Large intestine (tissue), 3 donors: ENCODE measurements around the gene PUS7L. TPM values are rescaled to one million over a fixed set of nuclear protein-coding genes. Genes with fewer than 3 reads are reported as not detected.
"Not testable (repeated sequence)": the region's sequence is repeated elsewhere in the genome, so short reads cannot be mapped to it uniquely, and the experiment has no call there.

Source experiments
- DNase-seq, 2 donors: peaks; one replicate each; pipeline versions ENCODE4 v3.0.0 to v3.0.0-alpha.2; 2013
- H3K27ac ChIP-seq: one replicate; pipeline ENCODE4 v1.5.1; 2013; ENCODE audit warnings: low read length
- H3K27me3 ChIP-seq: 2 replicates; pipeline ENCODE4 v1.6.1; 2013; ENCODE audit warnings: low read length; ENCODE audit not compliant: control insufficient read depth, insufficient read depth
- H3K36me3 ChIP-seq: 2 replicates; pipeline ENCODE4 v1.6.1; 2013; ENCODE audit warnings: low read length; ENCODE audit not compliant: control insufficient read depth, insufficient read depth
- H3K4me1 ChIP-seq: one replicate; pipeline ENCODE4 v1.6.1; 2013; ENCODE audit warnings: low read length; ENCODE audit not compliant: control insufficient read depth, insufficient read depth
- H3K4me3 ChIP-seq: one replicate; pipeline ENCODE4 v1.5.1; 2013; ENCODE audit warnings: low read length
- H3K9me3 ChIP-seq: one replicate; pipeline ENCODE4 v1.6.1; 2013; ENCODE audit warnings: mild to moderate bottlenecking, low read depth, low read length, moderate library complexity; ENCODE audit not compliant: control insufficient read depth
- WGBS: methylation state at CpG from one replicate; pipeline ENCODE4 v1.1.5; 2013; ENCODE audit warnings: low lambda C conversion rate; ENCODE audit not compliant: insufficient coverage; 5-methylcytosine and 5-hydroxymethylcytosine counted together
- polyA plus RNA-seq: library from polyadenylated mRNA; unstranded; fragments of 120-200 nt; gene quantifications from one replicate; pipeline ENCODE4 v1.2.1, GENCODE V29; 2013

The PUS7L gene
- polyA plus RNA-seq, 1 donor = 8.7 TPM

- no peak overlapping the region for H3K27ac ChIP-seq
- no peaks in the 10 kb centered on the region for H3K4me1 ChIP-seq
- H3K36me3 ChIP-seq = peaks cover 29% of the 10 kb centered on the region
- H3K4me3 ChIP-seq = no peak overlapping the region
- H3K9me3 ChIP-seq = no peaks in the 10 kb centered on the region
- H3K27me3 ChIP-seq = no peaks in the 10 kb centered on the region
- DNase-seq = no peak
Observed at GRCh38 chr12:43786899-43787693, 28.5 kb upstream of the PUS7L start.

- H3K4me1 ChIP-seq = no peaks in the 10 kb centered on the region
- H3K27ac ChIP-seq = no peak overlapping the region
- DNase-seq = no peak
- peaks cover 40% of the 10 kb centered on the region for H3K36me3 ChIP-seq
- WGBS = 100% methylated on average over 1 of the region's 3 CpGs
- H3K27me3 ChIP-seq = no peaks in the 10 kb centered on the region
- no peak overlapping the region for H3K4me3 ChIP-seq
- H3K9me3 ChIP-seq = no peaks in the 10 kb centered on the region
Observed at GRCh38 chr12:43776498-43776897, 17.9 kb upstream of the PUS7L start.

GRCh38 chr12:43766291-43766690 is 7.7 kb upstream of the PUS7L start:
- no peak overlapping the region for H3K4me3 ChIP-seq
- no peaks in the 10 kb centered on the region for H3K27me3 ChIP-seq
- no peak for DNase-seq
- no peak overlapping the region for H3K27ac ChIP-seq
- no peaks in the 10 kb centered on the region for H3K4me1 ChIP-seq
- no peaks in the 10 kb centered on the region for H3K9me3 ChIP-seq
- peaks cover 9% of the 10 kb centered on the region for H3K36me3 ChIP-seq

GRCh38 chr12:43764528-43764927 is 5.9 kb upstream of the PUS7L start:
- no peaks in the 10 kb centered on the region for H3K27me3 ChIP-seq

DNA sequence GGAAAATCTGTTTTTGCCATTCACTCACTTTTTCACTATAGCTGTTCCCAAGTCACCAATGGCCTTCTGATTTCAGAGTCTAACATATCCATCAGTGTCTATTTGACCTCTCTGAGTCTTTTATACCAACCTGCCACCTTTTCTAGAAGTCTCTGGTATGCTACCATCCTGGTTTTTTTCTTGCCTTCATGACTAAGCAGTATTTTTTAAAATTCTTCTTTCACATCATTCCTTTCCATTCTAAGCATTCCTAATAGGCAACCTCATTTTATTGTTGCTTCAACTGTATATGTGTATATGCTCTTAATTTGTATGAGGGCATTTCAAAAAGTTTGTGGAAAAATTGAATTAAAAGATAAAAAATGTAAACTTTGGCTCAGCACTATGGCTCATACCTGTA is 5.2 kb upstream of the PUS7L start:
- no peak overlapping the region for H3K4me3 ChIP-seq
- H3K9me3 ChIP-seq = no peaks in the 10 kb centered on the region
- no peaks in the 10 kb centered on the region for H3K27me3 ChIP-seq
- DNase-seq = no peak
- H3K27ac ChIP-seq = no peak overlapping the region
- peaks cover 11% of the 10 kb centered on the region for H3K4me1 ChIP-seq
- no peaks in the 10 kb centered on the region for H3K36me3 ChIP-seq

More at GRCh38 chr12:43764528-43764927, 5.9 kb upstream of the PUS7L start:
- no peak overlapping the region for H3K27ac ChIP-seq
- H3K4me1 ChIP-seq = peaks cover 11% of the 10 kb centered on the region
- no peaks in the 10 kb centered on the region for H3K36me3 ChIP-seq
- no peak for DNase-seq
- no peaks in the 10 kb centered on the region for H3K9me3 ChIP-seq
- H3K4me3 ChIP-seq = no peak overlapping the region

DNA sequence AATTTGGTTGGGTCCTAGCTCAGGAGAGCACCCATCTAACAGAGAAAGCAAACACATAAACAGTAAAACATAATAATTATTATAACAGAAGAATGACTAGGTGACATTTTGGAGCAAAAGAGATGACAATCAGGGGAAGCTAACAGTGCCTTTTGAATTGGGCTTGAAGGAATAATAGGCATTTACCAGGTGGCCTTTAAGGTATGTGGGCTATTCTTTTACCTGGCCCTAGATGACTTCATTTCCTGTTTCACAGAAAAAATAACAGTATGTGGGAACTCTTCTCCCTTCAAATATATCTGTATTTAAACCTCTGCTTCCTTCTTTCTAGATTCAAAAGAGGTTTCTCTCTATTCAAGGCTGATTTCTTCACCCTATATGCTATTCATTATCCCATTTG is 4.0 kb upstream of the PUS7L start:
- no peaks in the 10 kb centered on the region for H3K9me3 ChIP-seq
- no peaks in the 10 kb centered on the region for H3K27me3 ChIP-seq
- peaks cover 16% of the 10 kb centered on the region for H3K4me1 ChIP-seq
- no peak overlapping the region for H3K27ac ChIP-seq
- H3K4me3 ChIP-seq = no peak overlapping the region
- H3K36me3 ChIP-seq = no peaks in the 10 kb centered on the region
- no peak for DNase-seq

DNA sequence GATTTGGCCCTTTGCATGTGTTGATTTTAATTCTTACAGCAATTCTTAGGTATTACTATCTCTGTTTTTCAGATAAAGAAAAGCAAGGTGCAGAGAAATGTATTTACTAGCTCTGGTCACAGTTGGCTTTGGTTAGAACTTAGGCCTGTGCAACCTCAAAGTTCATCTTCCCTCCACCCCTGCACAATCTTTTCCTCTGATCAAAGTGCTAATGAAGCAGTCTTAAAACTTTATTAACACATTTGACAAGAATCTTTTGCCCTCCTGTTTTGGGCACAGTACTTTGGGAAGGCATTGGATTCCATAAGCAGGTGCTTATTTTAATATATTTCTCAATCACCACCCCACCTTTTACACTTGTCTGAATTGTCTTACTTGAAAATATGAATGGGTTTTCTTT is 2.9 kb upstream of the PUS7L start:
- Histone ChIP-seq H3K9me3 (no peaks in the 10 kb centered on the region), H3K4me1 (peaks cover 16% of the 10 kb centered on the region), H3K36me3 (no peaks in the 10 kb centered on the region), H3K27me3 (no peaks in the 10 kb centered on the region), H3K4me3 (no peak overlapping the region), H3K27ac (no peak overlapping the region)
- peak; percentile 10 to 12 for DNase-seq

- H3K36me3 ChIP-seq = no peaks in the 10 kb centered on the region
- H3K27me3 ChIP-seq = no peaks in the 10 kb centered on the region
- H3K4me1 ChIP-seq = peaks cover 16% of the 10 kb centered on the region
- no peak overlapping the region for H3K4me3 ChIP-seq
- H3K27ac ChIP-seq = no peak overlapping the region
- WGBS = 88% methylated on average over 2 of the region's 2 CpGs
- DNase-seq = no peak
- H3K9me3 ChIP-seq = no peaks in the 10 kb centered on the region
Observed at GRCh38 chr12:43760396-43760795, 1.8 kb upstream of the PUS7L start.

DNA sequence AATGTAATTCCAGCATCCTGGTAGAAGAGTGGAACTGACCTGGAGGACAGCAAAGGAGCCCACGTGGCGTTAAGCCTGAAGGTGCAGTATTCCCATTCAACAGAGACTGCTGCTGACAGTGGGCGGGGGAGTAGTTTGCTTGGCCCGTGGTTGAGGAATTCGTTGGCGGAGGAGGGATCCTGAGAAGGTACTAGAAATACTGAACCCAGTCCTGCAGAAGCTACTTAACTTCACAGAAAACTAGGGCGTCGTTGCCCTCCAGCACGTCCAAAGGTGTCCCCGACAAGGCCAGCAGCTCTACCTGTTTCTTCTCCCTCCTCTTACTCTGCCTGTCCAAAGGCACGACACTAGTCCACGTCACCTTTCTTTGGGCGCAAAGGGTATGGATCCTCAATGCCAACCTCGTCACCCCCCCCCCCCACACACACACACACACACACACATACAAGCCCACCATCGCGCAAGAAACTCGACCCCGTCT is 303 bp downstream of the PUS7L start:
- WGBS = no CpG with 5 or more reads among the region's 18 CpGs
- DNase-seq = peak in 1 of 2 donors; percentile 33
- H3K9me3 ChIP-seq = no peaks in the 10 kb centered on the region
- peaks cover 2% of the 10 kb centered on the region for H3K36me3 ChIP-seq
- peaks cover 16% of the 10 kb centered on the region for H3K4me1 ChIP-seq
- H3K27ac ChIP-seq = peak overlapping the region; percentile 77
- peak overlapping the region; percentile 74 for H3K4me3 ChIP-seq
- no peaks in the 10 kb centered on the region for H3K27me3 ChIP-seq

DNA sequence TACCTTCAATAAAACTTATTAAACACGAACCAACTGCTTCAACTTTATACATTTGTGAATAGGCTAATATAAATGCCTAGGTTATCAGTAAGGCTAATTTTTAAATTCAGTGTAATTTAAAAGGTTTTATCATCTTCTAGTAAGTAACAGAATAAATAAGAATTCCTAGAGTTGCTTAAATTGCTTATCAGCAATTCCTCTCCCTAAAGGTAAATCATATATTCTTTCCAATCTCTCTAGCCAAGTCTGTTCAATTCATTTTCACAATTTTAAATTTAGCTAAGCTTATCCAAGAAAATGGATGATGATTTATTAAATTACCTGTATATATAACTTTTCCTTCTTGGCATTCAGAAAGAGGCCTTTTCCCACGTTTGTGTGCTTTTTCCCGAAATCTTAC is 4.6 kb downstream of the PUS7L start:
- Histone ChIP-seq H3K9me3 (no peaks in the 10 kb centered on the region), H3K27ac (no peak overlapping the region), H3K4me1 (peaks cover 5% of the 10 kb centered on the region), H3K27me3 (no peaks in the 10 kb centered on the region), H3K4me3 (no peak overlapping the region), H3K36me3 (peaks cover 2% of the 10 kb centered on the region)
- DNase-seq = no peak
- 100% methylated on average over 1 of the region's 3 CpGs for WGBS

DNA sequence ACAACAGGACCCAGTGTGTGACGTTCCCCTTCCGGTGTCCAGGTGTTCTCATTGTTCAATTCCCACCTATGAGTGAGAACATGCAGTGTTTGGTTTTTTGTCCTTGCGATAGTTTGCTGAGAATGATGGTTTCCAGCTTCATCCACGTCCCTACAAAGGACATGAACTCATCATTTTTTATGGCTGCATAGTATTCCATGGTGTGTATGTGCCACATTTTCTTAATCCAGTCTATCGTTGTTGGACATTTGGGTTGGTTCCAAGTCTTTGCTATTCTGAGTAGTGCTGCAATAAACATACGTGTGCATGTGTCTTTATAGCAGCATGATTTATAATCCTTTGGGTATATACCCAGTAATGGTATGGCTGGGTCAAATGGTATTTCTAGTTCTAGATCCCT is 7.2 kb downstream of the PUS7L start:
- DNase-seq = not testable (repeated sequence)
- WGBS = no CpG with 5 or more reads among the region's 6 CpGs

More for the DNA sequence above, 7.2 kb downstream of the PUS7L start:
- H3K4me3 ChIP-seq, H3K36me3 ChIP-seq, H3K9me3 ChIP-seq, H3K4me1 ChIP-seq, H3K27ac ChIP-seq, H3K27me3 ChIP-seq: not testable (repeated sequence)
